Prostate gland (tissue), 2 donors: ENCODE measurements around the gene FHL5. TPM values are rescaled to one million over a fixed set of nuclear protein-coding genes. Genes with fewer than 3 reads are reported as not detected.

Experiments
- DNase-seq: peaks from one replicate; pipeline ENCODE4 v3.0.0-alpha.2; 2019; ENCODE audit warnings: low spot score
- H3K27ac ChIP-seq, 2 donors: fragments of 200-600 bp; sonication (generic); 2 replicates each; pipeline ENCODE4 v1.5.1; 2017 to 2019
- H3K27me3 ChIP-seq: fragments of 200-600 bp; sonication (generic); replicated peaks from 2 replicates; pipeline ENCODE4 v1.5.1; 2019; ENCODE audit not compliant: insufficient read depth
- H3K36me3 ChIP-seq, 2 donors: fragments of 200-600 bp; sonication (generic); 1 replicate in 1 of 2; 2 replicates in 1 of 2; pipeline versions ENCODE4 v1.5.1 to v1.8.1; 2017 to 2019
- H3K4me1 ChIP-seq: fragments of 200-600 bp; sonication (generic); replicated peaks from 2 replicates; pipeline ENCODE4 v1.5.1; 2019
- H3K4me3 ChIP-seq, 2 donors: fragments of 200-600 bp; sonication (generic); 2 replicates each; pipeline ENCODE4 v1.5.1; 2017 to 2019
- H3K9me3 ChIP-seq: fragments of 200-600 bp; sonication (generic); 2 replicates; pipeline ENCODE4 v1.5.1; 2017
- POLR2A ChIP-seq: fragments of 450-650 bp; IDR thresholded peaks from one replicate; pipeline ENCODE4 v1.6.1; 2016; ENCODE audit warnings: antibody characterized with exemption, mild to moderate bottlenecking
- POLR2AphosphoS5 ChIP-seq: sonication (generic); formaldehyde crosslinking; IDR thresholded peaks from one replicate; pipeline ENCODE4 v1.6.1; 2017; ENCODE audit warnings: antibody characterized with exemption
- WGBS: methylation state at CpG from one replicate; pipeline ENCODE4 v1.1.5; 2018; 5-methylcytosine and 5-hydroxymethylcytosine counted together
- intact Hi-C: fragments of 100-400 bp; cut with DNase I; formaldehyde crosslinking; loops from one replicate; pipeline ENCODE4 v1.14.2; 2022
- total RNA-seq, 2 donors: library from RNA; depleted of rRNA; stranded (reverse); fragments of >200 nt; gene quantifications; one replicate each; pipeline ENCODE4 v1.1.0, GENCODE V29; 2016
- TF ChIP-seq, protein P1 (sequence below), 4 experiments: fragments of 200-600 bp in 2 of 4; fragments of 450-650 bp in 2 of 4; sonication (generic) in 2 of 4; IDR thresholded peaks; 1 replicate in 3 of 4; 2 replicates in 1 of 4; pipeline ENCODE4 v1.5.1; 2016 to 2019; ENCODE audit warnings: antibody characterized with exemption in 4 of 4, mild to moderate bottlenecking in 2 of 4, moderate library complexity in 2 of 4

The FHL5 gene
- total RNA-seq, 2 donors from 2014 or later = 4.9 to 23.3 TPM

DNA sequence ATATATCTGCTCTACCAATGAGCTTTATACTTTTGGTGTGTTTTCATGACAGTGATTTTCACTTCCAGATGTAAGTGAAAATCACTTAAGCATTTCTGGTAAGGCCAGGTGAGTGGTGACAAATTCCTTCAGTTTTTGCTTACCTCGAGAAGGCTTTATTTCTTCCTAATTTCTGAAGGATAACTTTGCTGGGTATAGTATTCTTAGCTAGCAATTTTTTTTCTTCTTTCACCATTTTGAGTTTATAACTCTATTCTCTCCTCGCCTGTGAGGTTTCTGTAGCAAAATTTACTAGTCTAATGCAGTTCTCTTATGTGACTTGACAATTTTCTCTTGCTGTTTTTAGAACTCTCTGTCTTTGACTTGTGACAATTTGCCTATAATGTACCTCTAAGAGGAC is 7.1 kb downstream of the FHL5 start:
- no peak overlapping the region for H3K27ac ChIP-seq
- H3K4me3 ChIP-seq = no peak overlapping the region
- H3K36me3 ChIP-seq = no peaks in the 10 kb centered on the region
- TF ChIP-seq, protein P1, sequence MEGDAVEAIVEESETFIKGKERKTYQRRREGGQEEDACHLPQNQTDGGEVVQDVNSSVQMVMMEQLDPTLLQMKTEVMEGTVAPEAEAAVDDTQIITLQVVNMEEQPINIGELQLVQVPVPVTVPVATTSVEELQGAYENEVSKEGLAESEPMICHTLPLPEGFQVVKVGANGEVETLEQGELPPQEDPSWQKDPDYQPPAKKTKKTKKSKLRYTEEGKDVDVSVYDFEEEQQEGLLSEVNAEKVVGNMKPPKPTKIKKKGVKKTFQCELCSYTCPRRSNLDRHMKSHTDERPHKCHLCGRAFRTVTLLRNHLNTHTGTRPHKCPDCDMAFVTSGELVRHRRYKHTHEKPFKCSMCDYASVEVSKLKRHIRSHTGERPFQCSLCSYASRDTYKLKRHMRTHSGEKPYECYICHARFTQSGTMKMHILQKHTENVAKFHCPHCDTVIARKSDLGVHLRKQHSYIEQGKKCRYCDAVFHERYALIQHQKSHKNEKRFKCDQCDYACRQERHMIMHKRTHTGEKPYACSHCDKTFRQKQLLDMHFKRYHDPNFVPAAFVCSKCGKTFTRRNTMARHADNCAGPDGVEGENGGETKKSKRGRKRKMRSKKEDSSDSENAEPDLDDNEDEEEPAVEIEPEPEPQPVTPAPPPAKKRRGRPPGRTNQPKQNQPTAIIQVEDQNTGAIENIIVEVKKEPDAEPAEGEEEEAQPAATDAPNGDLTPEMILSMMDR (IDR thresholded peaks at IDR 0.05) = no peak
- TF ChIP-seq POLR2AphosphoS5 = no peak
- TF ChIP-seq POLR2A = no peak
- DNase-seq = no peak
- H3K9me3 ChIP-seq = no peaks in the 10 kb centered on the region
- 73% methylated on average over 2 of the region's 2 CpGs for WGBS
- no peaks in the 10 kb centered on the region for H3K4me1 ChIP-seq
- intact Hi-C loops = no loop called here
- no peaks in the 10 kb centered on the region for H3K27me3 ChIP-seq

- Histone ChIP-seq H3K36me3 (no peaks in the 10 kb centered on the region), H3K9me3 (no peaks in the 10 kb centered on the region), H3K27ac (no peak overlapping the region), H3K4me3 (no peak overlapping the region), H3K4me1 (no peaks in the 10 kb centered on the region), H3K27me3 (no peaks in the 10 kb centered on the region)
- no peak for DNase-seq
- intact Hi-C loops = no loop called here
- TF ChIP-seq, protein P1 (IDR thresholded peaks at IDR 0.05) = no peak
- TF ChIP-seq POLR2AphosphoS5 (no peak), POLR2A (no peak)
Measured at GRCh38 chr6:96571551-96571950, 8.6 kb downstream of the FHL5 start.

GRCh38 chr6:96575359-96575758 is 12.4 kb downstream of the FHL5 start:
- no peak for DNase-seq
- no peaks in the 10 kb centered on the region for H3K9me3 ChIP-seq
- no peaks in the 10 kb centered on the region for H3K27me3 ChIP-seq
- no peaks in the 10 kb centered on the region for H3K36me3 ChIP-seq
- no peak overlapping the region for H3K4me3 ChIP-seq
- no peak for TF ChIP-seq POLR2AphosphoS5
- TF ChIP-seq, protein P1 (IDR thresholded peaks at IDR 0.05) = no peak
- 73% methylated on average over 3 of the region's 3 CpGs for WGBS
- intact Hi-C loops = no loop called here
- H3K27ac ChIP-seq = no peak overlapping the region
- H3K4me1 ChIP-seq = no peaks in the 10 kb centered on the region

DNA sequence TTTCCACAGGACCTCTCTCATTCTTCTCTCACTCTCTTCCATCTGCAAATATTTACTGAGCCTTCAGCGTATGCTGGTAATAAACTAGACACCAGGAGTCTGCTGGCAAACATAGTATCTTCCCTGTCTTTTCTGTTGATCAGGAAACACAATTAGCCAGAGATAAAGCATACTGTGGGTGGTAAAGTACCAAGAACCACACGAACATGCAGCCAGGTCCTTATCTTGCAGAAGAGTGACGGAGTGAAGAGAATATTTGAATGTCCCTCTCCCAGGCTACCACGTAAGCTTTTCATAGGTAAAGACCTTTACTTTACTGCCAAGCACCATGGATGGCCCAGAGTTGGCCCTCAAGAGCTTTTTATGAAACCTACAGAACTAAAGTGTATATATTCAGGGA is 13.3 kb downstream of the FHL5 start:
- DNase-seq = no peak
- TF ChIP-seq POLR2A (no peak), POLR2AphosphoS5 (no peak)
- TF ChIP-seq, protein P1 (IDR thresholded peaks at IDR 0.05) = no peak
- intact Hi-C loops = no loop called here
- no peak overlapping the region for H3K27ac ChIP-seq
- no peaks in the 10 kb centered on the region for H3K4me1 ChIP-seq
- no peaks in the 10 kb centered on the region for H3K9me3 ChIP-seq
- no peak overlapping the region for H3K4me3 ChIP-seq
- 34% methylated on average over 4 of the region's 4 CpGs for WGBS
- no peaks in the 10 kb centered on the region for H3K27me3 ChIP-seq
- H3K36me3 ChIP-seq = no peaks in the 10 kb centered on the region

DNA sequence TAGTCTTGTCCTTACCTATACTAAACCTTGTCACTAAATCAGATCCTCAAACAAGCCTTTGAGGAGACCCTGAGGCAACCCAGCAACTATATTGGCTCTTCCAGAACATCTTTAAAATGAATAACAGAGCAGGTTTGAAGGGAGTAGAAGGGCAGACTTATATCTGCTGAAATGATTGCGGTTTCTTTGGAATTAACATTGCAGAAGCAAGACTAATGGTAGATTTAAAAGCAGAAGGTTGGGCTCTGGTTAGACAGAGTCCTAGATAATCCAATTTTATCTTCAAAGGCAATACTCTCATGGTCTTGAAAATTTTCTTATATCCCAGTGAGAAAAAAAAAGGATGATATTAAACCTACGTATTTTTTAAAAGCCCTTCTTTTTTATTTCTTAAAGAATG is 19.1 kb downstream of the FHL5 start:
- Histone ChIP-seq H3K4me1 (no peaks in the 10 kb centered on the region), H3K36me3 (no peaks in the 10 kb centered on the region), H3K9me3 (no peaks in the 10 kb centered on the region), H3K27ac (no peak overlapping the region), H3K4me3 (no peak overlapping the region), H3K27me3 (no peaks in the 10 kb centered on the region)
- WGBS = 93% methylated on average over 2 of the region's 2 CpGs
- intact Hi-C loops = no loop called here
- TF ChIP-seq, protein P1 (IDR thresholded peaks at IDR 0.05) = no peak
- TF ChIP-seq POLR2A (no peak), POLR2AphosphoS5 (no peak)
- DNase-seq = no peak
